GM21381 (cell line): ENCODE results near the gene RPS6KB2.
"Not testable (repeated sequence)": the region's sequence is repeated elsewhere in the genome, so short reads cannot be mapped to it uniquely, and the experiment has no call there.

Experiments used
- ATAC-seq: cut with Tn5 transposase; IDR thresholded peaks from one replicate; pipeline ENCODE4 v1.9.1; 2021; ENCODE audit warnings: mild to moderate bottlenecking, moderate library complexity; ENCODE audit not compliant: unreplicated experiment

Gene RPS6KB2

GRCh38 chr11:67397536-67397935 is 30.8 kb upstream of the RPS6KB2 start:
- ATAC-seq: no peak

- ATAC-seq: no peak
Measured at GRCh38 chr11:67397986-67398660, 30.2 kb upstream of the RPS6KB2 start.

- no peak for ATAC-seq
Measured at GRCh38 chr11:67398661-67399563, 29.4 kb upstream of the RPS6KB2 start.

GRCh38 chr11:67400251-67400941 is 27.9 kb upstream of the RPS6KB2 start:
- no peak for ATAC-seq

GRCh38 chr11:67400942-67401494 is 27.3 kb upstream of the RPS6KB2 start:
- no peak for ATAC-seq

GRCh38 chr11:67401495-67402191 is 26.7 kb upstream of the RPS6KB2 start, which contains the start of gene PPP1CA:
PPP1CA (minus strand) TSS chr11:67401858; CDS start chr11:67401782, 76 bp downstream.
- ATAC-seq: peak; percentile 54

GRCh38 chr11:67402192-67402839 is 26.0 kb upstream of the RPS6KB2 start:
- ATAC-seq: not testable (repeated sequence)

- ATAC-seq: not testable (repeated sequence)
Measured at GRCh38 chr11:67403085-67403484, 25.2 kb upstream of the RPS6KB2 start.

GRCh38 chr11:67404515-67405195 is 23.6 kb upstream of the RPS6KB2 start:
- no peak for ATAC-seq

- no peak for ATAC-seq
Measured at GRCh38 chr11:67405196-67405567, 23.1 kb upstream of the RPS6KB2 start.

- ATAC-seq: no peak
Measured at GRCh38 chr11:67405688-67406339, 22.5 kb upstream of the RPS6KB2 start.

GRCh38 chr11:67406420-67406968 is 21.8 kb upstream of the RPS6KB2 start:
- no peak for ATAC-seq

- ATAC-seq: no peak
Measured at GRCh38 chr11:67406969-67407687, 21.2 kb upstream of the RPS6KB2 start.

- ATAC-seq: no peak
Measured at GRCh38 chr11:67407688-67408163, 20.6 kb upstream of the RPS6KB2 start.

GRCh38 chr11:67408437-67409200 is 19.7 kb upstream of the RPS6KB2 start:
- ATAC-seq: peak; percentile 4

- peak; percentile 47 for ATAC-seq
Measured at GRCh38 chr11:67409261-67409666, 19.0 kb upstream of the RPS6KB2 start.

- no peak for ATAC-seq
Measured at GRCh38 chr11:67409781-67410368, 18.4 kb upstream of the RPS6KB2 start.
